ENCODE results near the gene MALRD1. TPM values are rescaled to one million over a fixed set of nuclear protein-coding genes. Genes with fewer than 3 reads are reported as not detected.

MALRD1 gene
- total RNA-seq, 2 donors from 2014 or later: 0.27 to 0.40 TPM

- intact Hi-C loops (cut with DNase I): no loop called here
- H3K4me1 ChIP-seq: no peaks in the 10 kb centered on the region
- no peak overlapping the region for H3K27ac ChIP-seq
These were observed 5.8 kb downstream of the MALRD1 start for GRCh38 chr10:19054289-19054835.

GRCh38 chr10:19058046-19058445 lies 9.4 kb downstream of the MALRD1 start:
- intact Hi-C loops (cut with DNase I): no loop called here
- Histone ChIP-seq H3K9me3 (no peaks in the 10 kb centered on the region), H3K4me1 (no peaks in the 10 kb centered on the region), H3K27ac (no peak overlapping the region), H3K4me3 (no peak overlapping the region), H3K9ac (ENCODE audit: low read depth in 2 of 2, low read length in 2 of 2) (no peak overlapping the region), H3K27me3 (no peaks in the 10 kb centered on the region), H3K36me3 (no peaks in the 10 kb centered on the region)
- TF ChIP-seq CTCF (IDR thresholded peaks at IDR 0.05): no peak
- DNase-seq: no peak

More at GRCh38 chr10:19054289-19054835, 5.8 kb downstream of the MALRD1 start:
- H3K36me3 ChIP-seq: no peaks in the 10 kb centered on the region
- no peak for DNase-seq
- H3K9ac ChIP-seq (ENCODE audit: low read depth in 2 of 2, low read length in 2 of 2): no peak overlapping the region
- no peaks in the 10 kb centered on the region for H3K27me3 ChIP-seq
- no peak overlapping the region for H3K4me3 ChIP-seq
- no peaks in the 10 kb centered on the region for H3K9me3 ChIP-seq
- TF ChIP-seq CTCF (IDR thresholded peaks at IDR 0.05): no peak

GRCh38 chr10:19063986-19064385 lies 15.4 kb downstream of the MALRD1 start:
- no peak for TF ChIP-seq CTCF (IDR thresholded peaks at IDR 0.05)
- Histone ChIP-seq H3K4me1 (no peaks in the 10 kb centered on the region), H3K27ac (no peak overlapping the region), H3K4me3 (no peak overlapping the region), H3K9ac (ENCODE audit: low read depth in 2 of 2, low read length in 2 of 2) (no peak overlapping the region), H3K36me3 (no peaks in the 10 kb centered on the region), H3K27me3 (no peaks in the 10 kb centered on the region), H3K9me3 (no peaks in the 10 kb centered on the region)
- DNase-seq: no peak
- intact Hi-C loops (cut with DNase I): no loop called here

GRCh38 chr10:19071946-19072345 lies 23.3 kb downstream of the MALRD1 start:
- Histone ChIP-seq H3K27me3 (no peaks in the 10 kb centered on the region), H3K9ac (ENCODE audit: low read depth in 2 of 2, low read length in 2 of 2) (no peak overlapping the region), H3K27ac (no peak overlapping the region), H3K9me3 (no peaks in the 10 kb centered on the region), H3K4me1 (no peaks in the 10 kb centered on the region), H3K4me3 (no peak overlapping the region), H3K36me3 (no peaks in the 10 kb centered on the region)
- no peak for DNase-seq
- intact Hi-C loops (cut with DNase I): no loop called here
- TF ChIP-seq CTCF (IDR thresholded peaks at IDR 0.05): no peak

GRCh38 chr10:19077276-19077675 lies 28.7 kb downstream of the MALRD1 start:
- no peaks in the 10 kb centered on the region for H3K36me3 ChIP-seq
- H3K27me3 ChIP-seq: no peaks in the 10 kb centered on the region
- no peak overlapping the region for H3K4me3 ChIP-seq
- no peak overlapping the region for H3K27ac ChIP-seq
- no peaks in the 10 kb centered on the region for H3K4me1 ChIP-seq
- H3K9me3 ChIP-seq: no peaks in the 10 kb centered on the region
- no peak for TF ChIP-seq CTCF (IDR thresholded peaks at IDR 0.05)
- DNase-seq: no peak
- intact Hi-C loops (cut with DNase I): no loop called here
- no peak overlapping the region for H3K9ac ChIP-seq (ENCODE audit: low read depth in 2 of 2, low read length in 2 of 2)

All from colonic mucosa (tissue), 4 donors.